NOMO-1 treated with dmso at 0.1 percent for 144 hours (cell line): Measurements from ENCODE around the gene PTEN.
A peak's percentile ranks its signal among the peaks of the same experiment; 100 is the strongest.
"Not testable (repeated sequence)": the region's sequence is repeated elsewhere in the genome, so short reads cannot be mapped to it uniquely, and the experiment has no call there.

Source experiments
- DNase-seq: peaks from one replicate; lab custom pipeline; 2025; ENCODE audit not compliant: unreplicated experiment; lab: John Stamatoyannopoulos, UW

Gene PTEN

DNA sequence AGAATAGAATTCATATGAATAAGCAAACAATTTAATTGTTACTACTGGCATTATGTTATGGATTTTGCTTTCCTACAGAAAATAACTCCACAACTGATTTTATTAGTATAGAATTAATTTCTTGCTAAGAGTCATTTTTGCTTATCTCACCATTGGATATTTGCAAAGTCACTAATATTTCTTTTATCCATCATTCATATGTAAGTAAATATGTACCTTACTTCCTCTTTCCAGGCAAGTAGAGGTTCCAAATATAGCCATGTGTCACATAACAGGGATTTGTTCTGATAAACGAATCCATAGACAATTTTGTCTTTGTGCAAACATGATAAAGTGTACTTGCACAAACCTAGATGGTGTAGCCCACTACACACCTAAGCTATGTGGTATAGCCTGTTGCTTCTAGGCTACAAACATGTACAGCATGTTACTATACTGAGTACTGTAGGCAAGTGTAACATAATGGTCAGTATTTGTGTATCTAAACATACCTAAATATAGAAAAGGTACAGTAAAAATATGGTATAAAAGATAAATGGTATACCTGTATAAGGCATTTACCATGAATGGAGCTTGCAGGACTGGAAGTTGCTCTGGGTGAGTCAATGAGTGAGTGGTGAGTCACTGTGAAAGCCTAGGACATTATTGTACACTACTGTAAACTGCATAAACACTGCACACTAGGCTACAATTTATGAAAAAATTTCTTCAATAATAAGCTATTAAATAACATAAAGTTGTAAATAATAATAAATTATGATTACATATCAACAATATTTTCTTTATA, 18.4 kb upstream of the PTEN start:
- DNase-seq: no peak

GRCh38 chr10:87845624-87845998, 17.8 kb upstream of the PTEN start:
- DNase-seq: no peak

DNA sequence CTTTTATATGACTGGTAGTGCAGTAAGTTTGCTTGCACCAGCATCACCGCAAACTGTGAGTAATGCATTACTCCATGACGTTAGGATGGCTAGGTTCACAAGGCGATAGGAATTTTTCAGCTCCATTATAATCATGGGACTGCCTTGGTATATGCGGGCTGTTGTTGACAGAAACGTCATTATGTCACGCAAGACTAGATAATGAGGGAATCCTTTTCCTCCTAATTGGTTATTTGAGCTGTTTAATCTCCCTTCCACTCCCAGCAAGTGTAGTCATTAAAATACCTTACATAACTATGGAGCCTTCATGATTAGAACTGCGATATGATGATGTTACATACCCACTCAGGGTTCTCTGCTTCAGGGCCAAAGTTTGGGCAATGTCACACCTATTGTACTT, 17.4 kb upstream of the PTEN start:
- no peak for DNase-seq

GRCh38 chr10:87846711-87847110, 16.7 kb upstream of the PTEN start:
- not testable (repeated sequence) for DNase-seq

DNA sequence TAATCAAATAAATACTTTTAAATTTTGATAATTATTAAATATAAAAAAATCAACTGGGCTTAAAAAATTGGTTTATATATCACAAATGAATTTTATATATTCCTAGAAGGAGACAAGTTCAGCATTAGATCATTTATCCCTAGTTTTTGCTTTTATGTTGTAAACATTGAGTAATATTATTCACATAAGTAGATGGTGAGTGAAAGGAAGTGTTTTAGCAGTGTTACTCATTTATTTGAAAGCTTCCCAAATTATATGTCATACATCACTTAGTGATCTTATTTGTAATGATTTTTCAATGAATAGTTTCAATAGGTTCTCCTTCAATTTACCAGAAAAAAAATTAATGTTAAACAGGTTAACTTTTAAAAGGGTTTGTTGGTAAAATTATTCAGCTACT, 15.9 kb upstream of the PTEN start:
- no peak for DNase-seq

DNA sequence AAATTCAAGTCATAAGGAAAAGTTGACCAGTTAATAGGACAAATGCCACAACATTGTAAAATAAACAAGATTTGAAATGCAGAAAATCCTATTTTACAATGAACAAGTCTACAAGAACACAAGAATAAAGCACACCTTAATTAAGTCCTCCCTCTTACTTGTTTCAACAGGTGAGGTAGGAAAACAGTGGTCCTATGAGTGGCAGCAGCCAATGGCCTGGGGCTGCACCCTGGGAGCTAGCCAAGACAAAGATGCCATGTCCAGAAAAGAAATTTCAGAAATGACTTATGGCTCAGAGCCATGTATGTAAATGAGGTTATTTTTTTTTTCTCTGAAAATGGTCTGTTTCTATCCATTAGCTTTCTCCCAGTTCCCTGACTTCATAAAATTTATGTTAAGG, 14.4 kb upstream of the PTEN start:
- no peak for DNase-seq

DNA sequence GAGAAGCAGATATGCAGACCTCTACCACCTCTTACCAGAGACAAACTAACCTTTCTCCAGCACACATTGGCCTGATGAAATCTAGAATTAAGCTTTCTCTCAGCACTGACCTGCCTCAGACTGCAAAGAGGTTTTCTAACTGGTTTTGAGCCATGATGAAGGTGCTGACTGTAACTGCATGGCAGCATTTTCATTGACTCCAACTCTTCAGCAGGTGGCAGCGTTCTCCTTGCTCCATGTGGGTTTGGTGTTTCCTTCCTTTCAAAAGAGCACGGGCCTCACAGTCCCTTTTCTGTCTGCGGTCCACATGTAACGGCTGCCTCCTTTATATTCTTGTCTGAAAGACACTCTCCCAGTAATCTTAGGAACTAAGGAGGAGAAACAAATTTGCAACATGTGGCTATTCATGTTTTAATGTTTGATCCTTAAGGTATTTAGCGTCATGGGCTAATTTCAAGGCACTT, 12.7 kb upstream of the PTEN start:
- DNase-seq: no peak

- DNase-seq: no peak
Observed at GRCh38 chr10:87852089-87852488, 11.3 kb upstream of the PTEN start.

GRCh38 chr10:87855247-87855646, 8.2 kb upstream of the PTEN start:
- DNase-seq: not testable (repeated sequence)

- not testable (repeated sequence) for DNase-seq
Observed at GRCh38 chr10:87855665-87856064, 7.8 kb upstream of the PTEN start.

DNA sequence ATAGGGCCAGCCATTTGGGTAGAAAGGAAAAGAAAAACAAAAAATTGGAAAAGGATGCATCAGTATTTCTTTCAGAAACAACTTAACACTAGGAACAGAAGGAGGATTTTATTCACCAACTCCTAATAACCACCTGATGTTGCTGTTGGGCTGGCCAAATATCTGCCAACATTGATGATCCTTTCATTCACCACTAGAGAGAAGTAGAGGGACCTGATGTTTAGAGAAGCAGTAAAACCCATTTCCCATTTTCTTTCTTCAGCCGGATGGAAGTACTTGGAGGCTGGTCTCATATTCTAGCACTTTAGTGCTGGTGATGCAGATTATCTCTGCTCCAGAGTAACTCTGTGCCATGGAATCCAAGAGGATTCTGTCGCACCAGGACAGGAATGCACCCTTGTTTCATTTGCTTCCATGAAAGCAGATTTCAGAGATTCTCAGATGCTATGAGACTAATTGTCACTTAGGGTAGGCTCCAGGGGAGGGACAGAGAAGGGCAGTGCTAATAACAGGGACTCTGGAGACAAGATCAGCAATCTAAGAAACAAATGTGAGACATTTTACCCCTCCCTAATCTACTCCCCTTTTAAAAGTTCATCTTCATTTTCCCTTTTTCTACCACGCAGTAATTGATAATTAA, 3.1 kb upstream of the PTEN start:
- peak; percentile 68 for DNase-seq

DNA sequence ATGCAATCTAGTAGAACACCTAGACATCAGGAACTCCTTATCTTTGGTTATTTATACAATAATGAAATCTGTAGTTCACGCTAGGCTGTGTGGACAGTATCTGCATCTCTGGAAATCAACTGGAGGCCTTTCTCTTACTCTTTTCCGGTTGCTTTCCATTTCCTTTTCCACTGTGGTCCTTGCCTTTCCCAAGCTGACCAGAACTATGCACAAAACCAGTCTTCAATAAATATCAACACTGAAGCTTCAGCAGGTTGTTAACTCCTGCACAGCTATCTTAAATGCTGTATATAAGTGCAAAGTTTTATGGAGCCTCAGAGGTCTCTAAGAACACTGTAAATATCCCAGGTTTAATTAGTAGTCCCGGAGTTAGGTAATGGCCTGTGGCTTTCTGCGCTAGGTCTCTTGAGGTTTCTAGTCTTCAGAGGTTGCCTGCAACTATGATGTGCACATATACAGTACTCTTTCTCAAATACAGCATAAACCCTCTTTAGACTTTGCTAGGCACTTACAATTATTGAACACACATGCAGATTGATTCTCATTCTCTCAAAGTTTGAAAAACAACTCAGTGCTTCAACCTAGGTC, 2.5 kb upstream of the PTEN start:
- DNase-seq: peak; percentile 34

DNA sequence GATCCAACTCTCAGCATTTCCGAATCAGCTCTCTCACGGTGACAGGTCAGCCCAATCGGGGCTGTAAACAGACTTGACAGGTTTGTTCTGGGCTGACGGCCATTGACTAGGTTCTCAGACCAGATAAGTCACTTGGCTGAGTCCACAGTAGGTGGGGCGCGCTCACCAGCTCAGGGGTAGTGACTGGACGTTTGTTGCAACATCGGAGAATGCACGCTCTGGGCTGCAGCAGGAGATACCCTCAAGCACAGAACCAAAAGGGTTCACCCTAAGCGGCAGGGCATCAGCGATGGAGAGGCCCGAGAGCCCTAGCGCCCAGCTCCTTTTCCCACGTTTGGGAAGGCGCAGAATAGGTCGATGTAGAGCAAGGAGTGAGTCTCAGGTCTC, 1.9 kb upstream of the PTEN start:
- DNase-seq: peak; percentile 87

DNA sequence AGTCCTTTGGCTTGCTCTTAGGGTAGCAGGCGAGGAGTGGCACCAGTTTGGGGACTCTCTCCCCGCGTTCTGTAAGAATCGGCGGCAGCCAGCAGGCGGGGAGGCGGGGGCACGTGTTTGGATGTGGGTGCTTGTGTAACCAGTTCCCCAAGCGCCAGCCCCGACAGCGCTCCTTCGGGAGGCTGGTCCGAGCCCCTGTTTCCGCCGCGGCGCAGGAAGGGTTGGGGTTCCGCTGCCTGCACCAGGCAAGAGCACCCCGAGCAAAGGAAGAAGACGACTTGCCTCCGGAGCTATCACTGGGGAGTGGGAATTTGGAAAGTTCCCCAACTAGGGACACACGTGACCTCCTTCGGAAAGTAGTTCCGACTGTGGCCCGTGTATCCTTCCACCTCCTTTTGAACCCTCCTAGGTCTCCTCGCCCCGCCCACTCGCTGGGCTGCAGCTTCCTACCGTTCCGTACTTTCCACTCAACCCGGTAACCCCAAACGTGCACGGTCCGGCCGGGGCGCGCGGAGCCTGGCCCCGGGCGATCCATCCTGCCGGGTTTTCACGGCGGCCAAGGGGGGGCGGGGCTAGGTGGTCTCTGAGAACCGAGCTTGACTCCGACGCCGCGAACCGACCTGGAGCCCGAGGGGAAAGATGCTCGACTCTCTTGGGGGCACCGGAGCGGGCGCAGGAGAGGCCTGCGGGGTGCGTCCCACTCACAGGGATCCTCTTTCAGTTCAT, 1.3 kb upstream of the PTEN start:
- DNase-seq: peak; percentile 96

GRCh38 chr10:87862679-87863052, 759 bp upstream of the PTEN start:
- DNase-seq: no peak

DNA sequence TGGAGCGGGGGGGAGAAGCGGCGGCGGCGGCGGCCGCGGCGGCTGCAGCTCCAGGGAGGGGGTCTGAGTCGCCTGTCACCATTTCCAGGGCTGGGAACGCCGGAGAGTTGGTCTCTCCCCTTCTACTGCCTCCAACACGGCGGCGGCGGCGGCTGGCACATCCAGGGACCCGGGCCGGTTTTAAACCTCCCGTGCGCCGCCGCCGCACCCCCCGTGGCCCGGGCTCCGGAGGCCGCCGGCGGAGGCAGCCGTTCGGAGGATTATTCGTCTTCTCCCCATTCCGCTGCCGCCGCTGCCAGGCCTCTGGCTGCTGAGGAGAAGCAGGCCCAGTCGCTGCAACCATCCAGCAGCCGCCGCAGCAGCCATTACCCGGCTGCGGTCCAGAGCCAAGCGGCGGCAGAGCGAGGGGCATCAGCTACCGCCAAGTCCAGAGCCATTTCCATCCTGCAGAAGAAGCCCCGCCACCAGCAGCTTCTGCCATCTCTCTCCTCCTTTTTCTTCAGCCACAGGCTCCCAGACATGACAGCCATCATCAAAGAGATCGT, 598 bp downstream of the PTEN start:
- not testable (repeated sequence) for DNase-seq

DNA sequence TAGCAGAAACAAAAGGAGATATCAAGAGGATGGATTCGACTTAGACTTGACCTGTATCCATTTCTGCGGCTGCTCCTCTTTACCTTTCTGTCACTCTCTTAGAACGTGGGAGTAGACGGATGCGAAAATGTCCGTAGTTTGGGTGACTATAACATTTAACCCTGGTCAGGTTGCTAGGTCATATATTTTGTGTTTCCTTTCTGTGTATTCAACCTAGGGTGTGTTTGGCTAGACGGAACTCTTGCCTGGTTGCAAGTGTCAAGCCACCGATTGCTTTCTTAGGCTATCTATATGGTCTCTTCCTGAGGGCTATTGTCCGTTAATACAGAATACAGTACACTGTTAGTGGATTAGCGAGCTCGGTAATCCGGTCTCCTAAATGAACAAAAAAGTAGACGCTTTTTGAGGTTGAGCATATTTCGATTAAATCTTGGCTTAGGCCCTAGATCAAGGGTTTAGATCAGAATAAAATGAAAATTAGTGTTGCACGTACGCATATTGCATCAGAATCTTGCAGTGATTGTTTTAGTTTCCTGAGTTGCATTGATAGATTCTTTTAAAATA, 1.2 kb downstream of the PTEN start:
- DNase-seq: no peak

- DNase-seq: no peak
Observed at GRCh38 chr10:87865241-87865881, 1.9 kb downstream of the PTEN start.

DNA sequence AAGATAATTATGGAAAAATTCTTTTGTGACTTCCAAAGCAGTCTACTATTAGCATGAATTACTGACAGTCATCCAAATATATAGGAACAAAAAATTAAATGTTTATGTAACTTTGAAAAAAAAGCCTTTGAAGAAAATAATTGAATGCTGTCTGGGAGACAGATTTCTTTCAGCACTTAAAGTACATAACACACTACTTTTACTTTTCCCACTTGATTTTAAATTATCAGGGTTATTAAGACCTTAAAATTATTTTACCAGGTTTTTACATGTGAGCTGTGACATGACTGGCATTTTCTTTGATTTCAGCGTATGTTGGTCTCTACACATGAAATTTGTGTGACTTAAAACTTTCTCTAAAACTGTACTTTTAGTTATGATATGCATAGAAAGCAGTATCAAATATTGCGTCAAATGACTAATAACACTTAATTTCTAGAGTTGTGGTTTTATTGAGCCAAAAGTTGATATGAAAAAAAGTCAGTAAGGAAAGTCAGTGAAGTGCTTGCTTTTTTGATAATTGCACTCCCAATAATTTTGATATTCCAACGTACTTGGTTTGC, 3.1 kb downstream of the PTEN start:
- DNase-seq: no peak

- DNase-seq: no peak
Observed at GRCh38 chr10:87867453-87867852, 4.0 kb downstream of the PTEN start.
